Neural crest cell (in vitro differentiated cells): Measurements from ENCODE around the gene MED12L. TPM values are rescaled to one million over a fixed set of nuclear protein-coding genes. Genes with fewer than 3 reads are reported as not detected.

Experiments used
- DNase-seq: peaks from one replicate; pipeline ENCODE4 v3.0.0; 2021; ENCODE audit warnings: low read depth, mixed read lengths, low spot score
- H3K27ac Mint-ChIP-seq: one replicate; pipeline ENCODE4 v1.8.0; 2021; ENCODE audit warnings: mild to moderate bottlenecking, mixed read lengths; ENCODE audit not compliant: unreplicated experiment
- H3K27me3 Mint-ChIP-seq: 2 replicates; pipeline ENCODE4 v1.8.0; 2021; ENCODE audit warnings: low read depth, mild to moderate bottlenecking, mixed read lengths
- H3K36me3 Mint-ChIP-seq: 2 replicates; pipeline ENCODE4 v1.8.0; 2021; ENCODE audit warnings: low read depth, mild to moderate bottlenecking, mixed read lengths
- H3K4me1 Mint-ChIP-seq: 2 replicates; pipeline ENCODE4 v1.8.0; 2021; ENCODE audit warnings: mixed read lengths
- H3K4me3 Mint-ChIP-seq: one replicate; pipeline ENCODE4 v1.8.0; 2021; ENCODE audit warnings: mild to moderate bottlenecking, mixed read lengths
- H3K9me3 Mint-ChIP-seq: 2 replicates; pipeline ENCODE4 v1.8.0; 2021; ENCODE audit warnings: mixed read lengths
- CTCF ChIP-seq: fragments of 200-600 bp; sonication (generic); conservative IDR thresholded peaks from 2 replicates; pipeline ENCODE4 v1.5.0; 2021; ENCODE audit warnings: antibody characterized with exemption, mild to moderate bottlenecking
- total RNA-seq: library from RNA; stranded (reverse); gene quantifications from 2 replicates; pipeline ENCODE4 v1.2.1, GENCODE V29; 2021

MED12L gene
- total RNA-seq, 1 donor from 2014 or later = 12.2 TPM

- peaks cover 6% of the 10 kb centered on the region for H3K36me3 Mint-ChIP-seq
- no peak overlapping the region for H3K4me3 Mint-ChIP-seq
- TF ChIP-seq CTCF = no peak
- H3K9me3 Mint-ChIP-seq = no peaks in the 10 kb centered on the region
- no peak for DNase-seq
- peaks cover 6% of the 10 kb centered on the region for H3K4me1 Mint-ChIP-seq
- H3K27me3 Mint-ChIP-seq = no peaks in the 10 kb centered on the region
- no peak overlapping the region for H3K27ac Mint-ChIP-seq
These were observed 45.0 kb downstream of the MED12L start for GRCh38 chr3:151130428-151130827.

- H3K27me3 Mint-ChIP-seq = no peaks in the 10 kb centered on the region
- H3K4me1 Mint-ChIP-seq = no peaks in the 10 kb centered on the region
- DNase-seq = no peak
- H3K4me3 Mint-ChIP-seq = no peak overlapping the region
- no peak for TF ChIP-seq CTCF
- peaks cover 17% of the 10 kb centered on the region for H3K36me3 Mint-ChIP-seq
- peaks cover 3% of the 10 kb centered on the region for H3K9me3 Mint-ChIP-seq
- no peak overlapping the region for H3K27ac Mint-ChIP-seq
These were observed 47.7 kb downstream of the MED12L start for GRCh38 chr3:151133175-151133574.

- DNase-seq = no peak
- H3K9me3 Mint-ChIP-seq = peaks cover 9% of the 10 kb centered on the region
- peaks cover 23% of the 10 kb centered on the region for H3K36me3 Mint-ChIP-seq
- no peak overlapping the region for H3K4me3 Mint-ChIP-seq
- no peaks in the 10 kb centered on the region for H3K27me3 Mint-ChIP-seq
- no peaks in the 10 kb centered on the region for H3K4me1 Mint-ChIP-seq
- no peak for TF ChIP-seq CTCF
- no peak overlapping the region for H3K27ac Mint-ChIP-seq
These were observed 48.5 kb downstream of the MED12L start for GRCh38 chr3:151133917-151134450.

- no peak for DNase-seq
- Mint-ChIP-seq H3K27ac (no peak overlapping the region), H3K4me3 (no peak overlapping the region), H3K9me3 (peaks cover 11% of the 10 kb centered on the region), H3K4me1 (no peaks in the 10 kb centered on the region), H3K27me3 (no peaks in the 10 kb centered on the region), H3K36me3 (peaks cover 19% of the 10 kb centered on the region)
- TF ChIP-seq CTCF = no peak
These were observed 50.3 kb downstream of the MED12L start for GRCh38 chr3:151135541-151136337.

GRCh38 chr3:151142929-151143328 is 57.5 kb downstream of the MED12L start:
- Mint-ChIP-seq H3K9me3 (peaks cover 8% of the 10 kb centered on the region), H3K27ac (peak overlapping the region; percentile 10), H3K4me3 (no peak overlapping the region), H3K4me1 (no peaks in the 10 kb centered on the region), H3K27me3 (no peaks in the 10 kb centered on the region), H3K36me3 (peaks cover 10% of the 10 kb centered on the region)
- DNase-seq = no peak
- no peak for TF ChIP-seq CTCF
